ENCODE measurements around the gene GALNT12. TPM values are rescaled to one million over a fixed set of nuclear protein-coding genes. Genes with fewer than 3 reads are reported as not detected.

The GALNT12 gene
- total RNA-seq, 1 experiment from 2014 or later, result 31.2 TPM

DNA sequence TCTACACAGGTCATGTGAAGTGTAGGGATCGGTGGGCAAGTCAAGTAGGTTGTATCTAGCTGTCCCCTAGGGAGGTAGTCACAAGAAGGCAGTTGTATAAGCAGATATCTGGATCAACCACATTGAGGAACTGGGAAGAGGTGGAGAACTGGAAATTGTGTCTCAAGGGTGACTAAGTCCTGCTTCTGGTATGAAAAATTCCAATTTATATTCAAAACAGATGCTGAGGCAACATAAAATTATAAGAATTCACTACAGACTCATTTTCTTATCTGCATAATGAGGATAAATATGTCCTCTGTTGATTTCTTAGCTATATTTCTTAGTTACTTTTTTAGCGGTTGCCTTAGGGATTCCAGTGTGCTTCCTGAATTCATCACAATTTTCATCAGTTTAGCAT, 46.8 kb downstream of the GALNT12 start:
- Histone ChIP-seq H3K9me3 (ENCODE audit: control insufficient read depth in 1 of 2, insufficient read depth in 1 of 2, low read depth in 1 of 2, low read length in 2 of 2) (no peaks in the 10 kb centered on the region), H3K4me2 (ENCODE audit: low read length) (no peak overlapping the region), H3K79me2 (ENCODE audit: insufficient read depth, low read length) (no peaks in the 10 kb centered on the region), H3K27me3 (ENCODE audit: insufficient read depth, low read length) (no peaks in the 10 kb centered on the region), H3K9ac (ENCODE audit: low read length) (no peak overlapping the region), H2AFZ (ENCODE audit: low read depth, low read length, poor library complexity, severe bottlenecking) (no peak overlapping the region), H3K4me3 (replicated peaks in 1 of 2; ENCODE audit: low read depth in 1 of 2, low read length in 2 of 2) (no peak overlapping the region), H3K9me2 (ENCODE audit: insufficient read depth) (no peaks in the 10 kb centered on the region), H3K27ac (ENCODE audit: low read depth, low read length) (no peak overlapping the region), H4K20me1 (ENCODE audit: insufficient read depth) (no peaks in the 10 kb centered on the region), H3K4me1 (ENCODE audit: control insufficient read depth in 1 of 2, insufficient read depth in 2 of 2, low read length in 2 of 2) (peaks cover 6 to 29% of the 10 kb centered on the region in 2 experiments; a peak in 3 of 4 replicates), H3K36me3 (ENCODE audit: control insufficient read depth in 1 of 2, insufficient read depth in 2 of 2, low read length in 2 of 2) (no peaks in the 10 kb centered on the region)
- TF ChIP-seq SIN3A (IDR thresholded peaks at IDR 0.05; ENCODE audit: low read depth), result no peak
- TF ChIP-seq FOSL1 (IDR thresholded peaks at IDR 0.05; ENCODE audit: low read depth), result no peak
- no peak for TF ChIP-seq TCF7L2 (IDR thresholded peaks at IDR 0.05; ENCODE audit: borderline replicate concordance, extremely low read depth, insufficient read depth, insufficient read length)
- TF ChIP-seq ELF1 (IDR thresholded peaks at IDR 0.05; ENCODE audit: borderline replicate concordance, low read depth), result no peak
- TF ChIP-seq EZH2phosphoT487 (IDR thresholded peaks at IDR 0.05; ENCODE audit: borderline replicate concordance), result no peak
- TF ChIP-seq RAD21 (IDR thresholded peaks at IDR 0.05; ENCODE audit: low read depth), result no peak
- TF ChIP-seq EGR1 (IDR thresholded peaks at IDR 0.05; ENCODE audit: low read depth), result no peak
- no peak for TF ChIP-seq EZH2 (IDR thresholded peaks at IDR 0.05)
- TF ChIP-seq SP1 (IDR thresholded peaks at IDR 0.05; ENCODE audit: low read depth), result no peak
- POLR2A ChIA-PET, result no interaction called here
- no peak for ATAC-seq
- BruUV-seq (replicated peaks), result no TSS peak
- intact Hi-C loops (cut with micrococcal nuclease), result no loop called here
- RAD21 ChIA-PET (ENCODE audit: low non-redundant PET in 1 of 2, low total read pairs in 2 of 2, uncharacterized antibody in 2 of 2, unreplicated experiment in 2 of 2), result no interaction called here
- DNase-seq (ENCODE audit: low read depth, low spot score), result no peak
- CTCF ChIA-PET, result no interaction called here

GRCh38 chr9:98855592-98855991, 48.1 kb downstream of the GALNT12 start:
- H3K79me2 ChIP-seq (ENCODE audit: insufficient read depth, low read length), result no peaks in the 10 kb centered on the region
- no peak overlapping the region for H3K4me2 ChIP-seq (ENCODE audit: low read length)
- no peak overlapping the region for H3K9ac ChIP-seq (ENCODE audit: low read length)
- BruUV-seq (replicated peaks), result no TSS peak
- ATAC-seq (no peak), DNase-seq (ENCODE audit: low read depth, low spot score) (no peak)
- intact Hi-C loops (cut with micrococcal nuclease), result no loop called here
- peaks cover 6 to 27% of the 10 kb centered on the region in 2 experiments; a peak in 3 of 4 replicates for H3K4me1 ChIP-seq (ENCODE audit: control insufficient read depth in 1 of 2, insufficient read depth in 2 of 2, low read length in 2 of 2)
- H2AFZ ChIP-seq (ENCODE audit: low read depth, low read length, poor library complexity, severe bottlenecking), result no peak overlapping the region
- H3K9me2 ChIP-seq (ENCODE audit: insufficient read depth), result no peaks in the 10 kb centered on the region
- no peak overlapping the region for H3K4me3 ChIP-seq (replicated peaks in 1 of 2; ENCODE audit: low read depth in 1 of 2, low read length in 2 of 2)
- H4K20me1 ChIP-seq (ENCODE audit: insufficient read depth), result no peaks in the 10 kb centered on the region
- ChIA-PET CTCF (no interaction called here), POLR2A (no interaction called here), RAD21 (ENCODE audit: low non-redundant PET in 1 of 2, low total read pairs in 2 of 2, uncharacterized antibody in 2 of 2, unreplicated experiment in 2 of 2) (no interaction called here)
- H3K27me3 ChIP-seq (ENCODE audit: insufficient read depth, low read length), result no peaks in the 10 kb centered on the region
- no peak overlapping the region for H3K27ac ChIP-seq (ENCODE audit: low read depth, low read length)
- no peaks in the 10 kb centered on the region for H3K9me3 ChIP-seq (ENCODE audit: control insufficient read depth in 1 of 2, insufficient read depth in 1 of 2, low read depth in 1 of 2, low read length in 2 of 2)
- no peaks in the 10 kb centered on the region for H3K36me3 ChIP-seq (ENCODE audit: control insufficient read depth in 1 of 2, insufficient read depth in 2 of 2, low read length in 2 of 2)
- TF ChIP-seq ZFX (IDR thresholded peaks at IDR 0.05) (no peak), RAD21 (IDR thresholded peaks at IDR 0.05; ENCODE audit: low read depth) (no peak), EGR1 (IDR thresholded peaks at IDR 0.05; ENCODE audit: low read depth) (no peak), ELF1 (IDR thresholded peaks at IDR 0.05; ENCODE audit: borderline replicate concordance, low read depth) (no peak), POLR2AphosphoS5 (IDR thresholded peaks at IDR 0.05; ENCODE audit: low read depth, low read length) (no peak), JUND (IDR thresholded peaks at IDR 0.05) (no peak), CEBPB (IDR thresholded peaks at IDR 0.05; ENCODE audit: low read depth) (no peak), REST (IDR thresholded peaks at IDR 0.05; ENCODE audit: low read depth) (no peak), ZNF274 (IDR thresholded peaks at IDR 0.05; ENCODE audit: low read depth, low read length) (no peak), POLR2A (IDR thresholded peaks at IDR 0.05; ENCODE audit: borderline replicate concordance, extremely low read depth, insufficient read depth, insufficient read length) (no peak), EZH2 (IDR thresholded peaks at IDR 0.05) (no peak), TCF7L2 (IDR thresholded peaks at IDR 0.05; ENCODE audit: borderline replicate concordance, extremely low read depth, insufficient read depth, insufficient read length) (no peak)
- TF ChIP-seq, protein P1, sequence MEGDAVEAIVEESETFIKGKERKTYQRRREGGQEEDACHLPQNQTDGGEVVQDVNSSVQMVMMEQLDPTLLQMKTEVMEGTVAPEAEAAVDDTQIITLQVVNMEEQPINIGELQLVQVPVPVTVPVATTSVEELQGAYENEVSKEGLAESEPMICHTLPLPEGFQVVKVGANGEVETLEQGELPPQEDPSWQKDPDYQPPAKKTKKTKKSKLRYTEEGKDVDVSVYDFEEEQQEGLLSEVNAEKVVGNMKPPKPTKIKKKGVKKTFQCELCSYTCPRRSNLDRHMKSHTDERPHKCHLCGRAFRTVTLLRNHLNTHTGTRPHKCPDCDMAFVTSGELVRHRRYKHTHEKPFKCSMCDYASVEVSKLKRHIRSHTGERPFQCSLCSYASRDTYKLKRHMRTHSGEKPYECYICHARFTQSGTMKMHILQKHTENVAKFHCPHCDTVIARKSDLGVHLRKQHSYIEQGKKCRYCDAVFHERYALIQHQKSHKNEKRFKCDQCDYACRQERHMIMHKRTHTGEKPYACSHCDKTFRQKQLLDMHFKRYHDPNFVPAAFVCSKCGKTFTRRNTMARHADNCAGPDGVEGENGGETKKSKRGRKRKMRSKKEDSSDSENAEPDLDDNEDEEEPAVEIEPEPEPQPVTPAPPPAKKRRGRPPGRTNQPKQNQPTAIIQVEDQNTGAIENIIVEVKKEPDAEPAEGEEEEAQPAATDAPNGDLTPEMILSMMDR (IDR thresholded peaks at IDR 0.05 in 2 of 3, conservative IDR thresholded peaks at IDR 0.05 in 1 of 3; ENCODE audit: borderline replicate concordance in 1 of 3, insufficient read depth in 1 of 3, low read depth in 2 of 3, low read length in 2 of 3), result no peak
